Measurements from ENCODE around the gene ITIH5.
A peak's percentile ranks its signal among the peaks of the same experiment; 100 is the strongest.
"Not testable (repeated sequence)": the region's sequence is repeated elsewhere in the genome, so short reads cannot be mapped to it uniquely, and the experiment has no call there.

ITIH5 gene

DNA sequence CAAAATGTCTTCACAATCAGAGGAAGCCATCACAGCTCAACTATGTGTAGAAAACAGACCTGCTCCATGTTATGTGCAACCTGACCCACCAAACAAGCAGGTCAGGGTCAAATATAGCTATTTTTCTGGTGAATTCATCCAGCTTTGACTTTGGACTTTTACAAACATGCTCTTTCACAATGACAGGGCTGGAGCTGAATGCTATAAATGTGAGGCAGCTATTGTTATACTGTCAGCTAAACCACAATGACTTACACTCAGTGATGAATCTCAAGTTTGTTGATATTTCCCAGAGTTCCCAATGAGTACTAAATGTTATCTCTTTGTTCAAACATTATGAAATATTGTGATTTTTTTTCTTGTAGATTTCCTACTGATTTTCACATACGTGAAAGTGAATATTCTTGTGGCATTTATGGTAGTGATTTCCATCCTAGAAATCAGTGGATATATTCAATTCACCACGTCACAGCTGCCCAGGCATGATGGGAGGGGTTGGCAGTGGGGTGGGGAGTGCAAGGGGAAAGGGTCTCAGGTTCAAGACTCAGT lies 33.9 kb upstream of the ITIH5 start:
- no peak for DNase-seq (ENCODE audit: low read depth)
- no peak overlapping the region for H3K4me3 ChIP-seq (ENCODE audit: low read length)
- TF ChIP-seq, protein P1, sequence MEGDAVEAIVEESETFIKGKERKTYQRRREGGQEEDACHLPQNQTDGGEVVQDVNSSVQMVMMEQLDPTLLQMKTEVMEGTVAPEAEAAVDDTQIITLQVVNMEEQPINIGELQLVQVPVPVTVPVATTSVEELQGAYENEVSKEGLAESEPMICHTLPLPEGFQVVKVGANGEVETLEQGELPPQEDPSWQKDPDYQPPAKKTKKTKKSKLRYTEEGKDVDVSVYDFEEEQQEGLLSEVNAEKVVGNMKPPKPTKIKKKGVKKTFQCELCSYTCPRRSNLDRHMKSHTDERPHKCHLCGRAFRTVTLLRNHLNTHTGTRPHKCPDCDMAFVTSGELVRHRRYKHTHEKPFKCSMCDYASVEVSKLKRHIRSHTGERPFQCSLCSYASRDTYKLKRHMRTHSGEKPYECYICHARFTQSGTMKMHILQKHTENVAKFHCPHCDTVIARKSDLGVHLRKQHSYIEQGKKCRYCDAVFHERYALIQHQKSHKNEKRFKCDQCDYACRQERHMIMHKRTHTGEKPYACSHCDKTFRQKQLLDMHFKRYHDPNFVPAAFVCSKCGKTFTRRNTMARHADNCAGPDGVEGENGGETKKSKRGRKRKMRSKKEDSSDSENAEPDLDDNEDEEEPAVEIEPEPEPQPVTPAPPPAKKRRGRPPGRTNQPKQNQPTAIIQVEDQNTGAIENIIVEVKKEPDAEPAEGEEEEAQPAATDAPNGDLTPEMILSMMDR (conservative IDR thresholded peaks at IDR 0.05; ENCODE audit: low read depth, low read length): no peak

DNA sequence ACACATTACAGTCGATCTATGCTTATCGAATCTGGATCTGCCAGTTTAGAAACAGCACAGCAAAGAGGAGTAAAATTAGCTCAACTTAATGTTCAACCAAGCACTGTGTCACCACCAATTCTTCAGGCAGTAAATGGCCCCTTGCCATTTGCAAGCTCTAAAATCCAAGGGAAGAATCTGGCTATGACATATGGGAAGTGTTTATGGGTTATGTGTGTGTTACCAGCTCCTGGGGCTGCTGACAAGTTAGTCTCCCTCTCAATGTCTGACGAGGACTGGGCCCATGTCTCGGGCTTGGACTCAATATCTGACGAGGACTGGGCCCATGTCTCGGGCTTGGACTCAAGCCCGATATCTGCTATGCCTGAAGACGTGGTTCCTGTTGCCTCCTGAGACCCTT lies 30.7 kb upstream of the ITIH5 start:
- no peak for DNase-seq (ENCODE audit: low read depth)
- no peak overlapping the region for H3K4me3 ChIP-seq (ENCODE audit: low read length)
- TF ChIP-seq, protein P1 (conservative IDR thresholded peaks at IDR 0.05; ENCODE audit: low read depth, low read length): no peak

DNA sequence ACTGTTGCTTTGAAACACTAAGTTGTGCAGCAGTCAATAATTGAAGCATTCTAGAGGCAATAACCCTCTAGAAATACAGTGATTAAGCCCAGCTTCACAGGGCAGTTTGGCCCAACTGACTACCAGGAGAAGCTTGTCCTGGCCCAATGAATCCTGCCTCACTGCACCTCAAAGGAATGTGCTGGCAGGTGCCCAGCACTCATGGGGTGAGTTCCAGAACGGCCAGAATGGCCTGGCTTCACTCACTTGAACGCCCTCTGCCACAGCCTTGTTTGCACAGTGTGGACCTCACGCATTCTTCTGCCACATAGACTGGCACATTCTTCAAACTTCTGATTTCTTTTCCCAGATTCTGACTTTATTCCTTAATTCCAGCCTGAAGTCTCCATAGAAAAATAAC lies 29.8 kb upstream of the ITIH5 start:
- no peak for DNase-seq (ENCODE audit: low read depth)
- no peak overlapping the region for H3K4me3 ChIP-seq (ENCODE audit: low read length)
- TF ChIP-seq, protein P1 (conservative IDR thresholded peaks at IDR 0.05; ENCODE audit: low read depth, low read length): no peak

DNA sequence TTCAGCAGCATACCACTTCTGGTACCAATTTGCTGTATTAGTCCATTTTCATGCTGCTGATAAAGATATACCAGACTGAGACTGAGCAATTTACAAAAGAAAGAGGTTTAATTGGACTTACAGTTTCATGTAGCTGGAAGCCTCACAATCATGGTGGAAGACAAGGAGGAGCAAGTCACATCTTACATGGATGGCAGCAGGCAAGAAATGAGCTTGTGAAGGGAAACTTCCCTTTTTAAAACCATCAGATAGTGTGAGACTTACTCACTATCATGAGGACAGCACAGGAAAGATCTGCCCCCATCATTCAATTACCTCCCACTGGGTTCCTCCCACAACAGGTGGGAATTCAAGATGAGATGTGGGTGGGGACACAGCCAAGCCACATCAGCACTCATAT lies 26.4 kb upstream of the ITIH5 start:
- not testable (repeated sequence) for H3K4me3 ChIP-seq (ENCODE audit: low read length); DNase-seq (ENCODE audit: low read depth)

DNA sequence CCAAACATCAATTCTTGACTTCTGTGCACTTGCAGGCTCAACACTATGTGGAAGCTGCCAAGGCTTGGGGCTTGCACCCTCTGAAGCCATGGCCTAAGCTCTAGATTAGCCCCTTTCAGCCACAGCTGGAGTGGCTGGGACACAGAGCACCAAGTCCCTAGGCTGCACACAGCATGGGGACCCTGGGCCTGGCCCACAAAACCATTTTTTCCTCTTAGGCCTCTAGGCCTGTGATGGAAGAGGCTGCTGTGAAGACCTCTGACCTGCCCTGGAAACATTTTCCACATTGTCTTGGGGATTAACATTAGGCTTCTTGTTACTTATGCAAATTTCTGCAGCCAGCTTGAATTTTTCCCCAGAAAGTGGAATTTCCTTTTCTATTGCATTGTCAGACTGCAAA lies 25.6 kb upstream of the ITIH5 start:
- not testable (repeated sequence) for H3K4me3 ChIP-seq (ENCODE audit: low read length); DNase-seq (ENCODE audit: low read depth)

DNA sequence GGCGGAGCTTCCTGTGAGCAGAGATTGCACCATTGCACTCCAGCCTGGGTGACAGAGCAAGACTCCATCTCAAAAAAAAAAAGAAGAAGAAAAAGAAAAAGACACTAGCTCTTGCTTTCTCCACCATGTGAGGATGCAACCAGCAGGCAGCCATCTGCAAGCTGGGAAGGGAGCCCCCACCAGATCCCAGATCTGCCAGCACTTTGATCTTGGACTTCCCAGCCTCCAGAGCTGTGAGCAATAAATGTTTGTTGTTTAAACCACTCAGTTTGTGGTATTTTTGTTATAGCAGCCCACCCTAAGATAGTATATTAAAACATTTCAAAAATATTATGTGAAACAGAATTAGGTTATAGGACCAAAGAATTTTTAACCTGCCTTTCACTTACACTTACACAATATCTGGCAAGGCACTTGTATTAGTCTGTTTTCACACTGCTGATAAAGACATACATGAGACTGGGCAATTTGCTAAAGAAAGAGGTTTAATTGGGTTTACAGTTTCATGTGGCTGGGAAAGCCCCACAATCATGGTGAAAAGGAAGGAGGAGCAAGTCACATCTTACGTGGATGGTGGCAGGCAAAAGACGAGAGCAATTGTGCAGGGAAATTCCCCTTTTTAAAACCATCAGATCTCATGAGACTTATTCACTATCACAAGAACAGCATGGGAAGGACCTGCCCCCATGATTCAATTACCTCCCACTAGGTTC lies 24.3 kb upstream of the ITIH5 start:
- not testable (repeated sequence) for DNase-seq (ENCODE audit: low read depth); H3K4me3 ChIP-seq (ENCODE audit: low read length)

DNA sequence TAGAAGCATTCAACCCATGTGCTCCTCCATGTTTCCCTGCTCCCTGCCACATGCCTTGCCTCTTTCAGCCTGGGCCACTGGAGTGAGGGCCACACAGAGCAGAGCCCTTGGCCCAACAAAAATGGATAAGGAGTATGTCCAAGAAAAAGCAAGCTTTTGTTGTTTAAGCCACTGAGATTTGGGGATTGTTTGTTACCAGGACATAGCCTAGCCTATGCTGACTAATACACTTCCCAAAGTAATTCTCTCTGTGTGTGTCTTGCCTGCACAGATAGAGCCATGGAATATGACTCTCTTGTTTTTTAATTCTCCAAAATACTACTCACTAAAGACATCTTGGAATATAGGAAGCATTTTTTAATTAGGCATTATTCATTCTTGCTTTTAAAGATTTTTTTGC lies 22.8 kb upstream of the ITIH5 start:
- TF ChIP-seq, protein P1 (conservative IDR thresholded peaks at IDR 0.05; ENCODE audit: low read depth, low read length): no peak
- DNase-seq (ENCODE audit: low read depth): no peak
- no peak overlapping the region for H3K4me3 ChIP-seq (ENCODE audit: low read length)

DNA sequence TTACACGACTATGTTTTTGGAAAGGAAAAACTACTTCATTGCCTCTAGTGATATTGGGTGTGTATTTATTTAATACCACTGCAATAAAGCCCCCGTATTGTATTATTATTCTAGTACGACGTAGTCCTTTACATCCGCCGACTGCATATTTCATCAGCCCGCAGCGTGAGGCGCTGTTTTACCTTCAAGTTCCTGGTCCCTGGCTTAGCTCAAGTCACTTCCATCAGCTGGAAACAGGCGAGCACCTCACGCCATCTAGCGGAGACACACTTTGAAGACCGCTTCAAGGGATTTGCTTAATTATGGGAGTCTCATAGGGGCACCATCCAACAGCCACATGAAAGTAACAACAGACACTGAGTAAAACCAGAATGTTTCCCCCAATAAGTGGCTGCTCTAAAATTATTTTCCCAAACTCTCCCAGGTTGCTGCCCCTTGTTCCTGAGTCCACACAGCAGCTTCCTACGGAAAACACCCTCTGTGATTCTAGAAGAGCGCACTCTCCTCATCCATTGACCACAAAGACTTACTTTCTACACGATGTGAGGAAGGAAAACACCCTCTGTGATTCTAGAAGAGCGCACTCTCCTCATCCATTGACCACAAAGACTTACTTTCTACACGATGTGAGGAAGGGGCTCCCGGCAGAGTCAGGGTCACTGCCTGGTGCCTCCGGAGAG lies 20.6 kb upstream of the ITIH5 start:
- DNase-seq (ENCODE audit: low read depth): peak; percentile 79
- TF ChIP-seq, protein P1 (conservative IDR thresholded peaks at IDR 0.05; ENCODE audit: low read depth, low read length): peak; percentile 99
- no peak overlapping the region for H3K4me3 ChIP-seq (ENCODE audit: low read length)
